Measurements from ENCODE around the gene USH2A. TPM values are rescaled to one million over a fixed set of nuclear protein-coding genes. Genes with fewer than 3 reads are reported as not detected.

Gene USH2A
- total RNA-seq, 4 donors from 2014 or later: under 0.01 TPM; not detected in 3

DNA sequence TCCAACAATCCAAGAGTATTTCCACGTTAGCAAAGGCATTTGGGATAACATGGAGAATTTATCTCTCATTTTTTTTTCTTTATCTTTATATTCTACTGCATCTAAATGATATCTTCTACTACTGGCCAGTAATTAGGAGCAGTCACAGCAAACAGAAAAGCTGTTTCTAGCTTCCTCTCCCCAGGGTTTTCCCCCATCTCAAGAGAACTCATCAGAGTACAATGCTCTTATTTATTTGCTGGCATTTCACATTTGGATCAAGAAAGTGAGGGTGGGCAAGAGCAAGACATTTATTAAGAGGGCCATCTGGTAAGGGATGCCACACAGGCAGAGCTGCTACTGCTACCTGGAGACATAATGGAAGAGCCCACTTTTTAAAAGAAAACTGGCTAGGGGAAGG is 368.2 kb downstream of the USH2A start:
- Histone ChIP-seq H3K36me3 (no peaks in the 10 kb centered on the region), H3K27me3 (no peaks in the 10 kb centered on the region), H3K27ac (no peak overlapping the region), H3K4me3 (no peak overlapping the region), H3K9me3 (no peaks in the 10 kb centered on the region), H3K4me1 (no peaks in the 10 kb centered on the region)
- DNase-seq: no peak
- intact Hi-C loops (cut with DNase I; ENCODE audit: low total_unique reads) (no loop called here), in situ Hi-C loops (cut with MboI; ENCODE audit: low pct_ligation_motif_present in 1 of 4, low pct_unique_long_range_greater_than_20kb in 1 of 4, low sequenced_read_pairs in 3 of 4) (no loop called here)
- 14 to 34% methylated on average over 1 of the region's 1 CpG for WGBS, 2 donors (ENCODE audit: low coverage in 1 of 2)
- TF ChIP-seq EP300 (IDR thresholded peaks at IDR 0.05; ENCODE audit: low read depth) (no peak), POLR2AphosphoS5 (IDR thresholded peaks at IDR 0.05) (no peak), POLR2A (IDR thresholded peaks at IDR 0.05) (no peak)
- TF ChIP-seq, protein P1, sequence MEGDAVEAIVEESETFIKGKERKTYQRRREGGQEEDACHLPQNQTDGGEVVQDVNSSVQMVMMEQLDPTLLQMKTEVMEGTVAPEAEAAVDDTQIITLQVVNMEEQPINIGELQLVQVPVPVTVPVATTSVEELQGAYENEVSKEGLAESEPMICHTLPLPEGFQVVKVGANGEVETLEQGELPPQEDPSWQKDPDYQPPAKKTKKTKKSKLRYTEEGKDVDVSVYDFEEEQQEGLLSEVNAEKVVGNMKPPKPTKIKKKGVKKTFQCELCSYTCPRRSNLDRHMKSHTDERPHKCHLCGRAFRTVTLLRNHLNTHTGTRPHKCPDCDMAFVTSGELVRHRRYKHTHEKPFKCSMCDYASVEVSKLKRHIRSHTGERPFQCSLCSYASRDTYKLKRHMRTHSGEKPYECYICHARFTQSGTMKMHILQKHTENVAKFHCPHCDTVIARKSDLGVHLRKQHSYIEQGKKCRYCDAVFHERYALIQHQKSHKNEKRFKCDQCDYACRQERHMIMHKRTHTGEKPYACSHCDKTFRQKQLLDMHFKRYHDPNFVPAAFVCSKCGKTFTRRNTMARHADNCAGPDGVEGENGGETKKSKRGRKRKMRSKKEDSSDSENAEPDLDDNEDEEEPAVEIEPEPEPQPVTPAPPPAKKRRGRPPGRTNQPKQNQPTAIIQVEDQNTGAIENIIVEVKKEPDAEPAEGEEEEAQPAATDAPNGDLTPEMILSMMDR (IDR thresholded peaks at IDR 0.05): no peak

DNA sequence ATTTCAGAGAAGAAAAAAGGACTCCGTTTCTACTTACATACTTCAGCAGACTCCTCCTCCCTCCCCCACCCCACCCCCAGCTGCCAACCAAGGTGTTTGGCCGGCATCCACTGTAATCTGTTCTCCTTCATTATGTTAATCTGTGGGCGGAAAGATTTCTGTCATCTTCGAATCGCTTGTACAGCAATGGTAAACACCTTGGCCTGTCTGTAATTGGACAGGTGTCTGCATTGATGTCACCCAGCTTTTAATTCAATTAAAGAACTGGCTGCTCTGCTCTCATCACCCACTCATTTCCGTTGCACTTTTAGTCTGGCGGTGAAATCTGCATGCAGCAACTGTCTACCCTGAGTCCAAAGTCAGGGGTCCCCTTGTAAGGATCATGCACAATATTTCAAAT is 368.6 kb downstream of the USH2A start:
- 57 to 58% methylated on average over 7 of the region's 7 CpGs for WGBS, 2 donors (ENCODE audit: low coverage in 1 of 2)
- DNase-seq: no peak
- H3K4me3 ChIP-seq: no peak overlapping the region

DNA sequence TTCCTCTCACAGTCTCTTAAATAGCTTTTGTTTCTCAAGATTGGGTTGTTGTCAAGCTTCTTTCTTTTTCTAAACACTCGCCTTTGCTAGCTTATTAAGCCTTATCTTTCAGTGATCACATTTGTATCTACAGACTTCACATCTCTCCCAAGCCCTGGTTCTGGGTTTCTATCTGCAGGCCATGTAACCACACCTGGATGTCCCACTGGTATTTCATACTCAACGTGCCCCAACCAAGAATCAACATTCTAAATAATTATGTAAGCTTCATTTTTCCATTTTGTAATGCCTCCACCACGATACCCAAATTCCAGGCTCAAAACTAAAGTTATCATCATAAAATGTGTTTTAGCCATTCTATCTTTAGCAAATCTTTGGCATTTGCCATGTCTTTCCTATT is 372.2 kb downstream of the USH2A start:
- no peak overlapping the region for H3K4me3 ChIP-seq
- no peak for TF ChIP-seq POLR2AphosphoS5 (IDR thresholded peaks at IDR 0.05)
- TF ChIP-seq POLR2A (IDR thresholded peaks at IDR 0.05): no peak
- TF ChIP-seq EP300 (IDR thresholded peaks at IDR 0.05; ENCODE audit: low read depth): no peak
- TF ChIP-seq, protein P1 (IDR thresholded peaks at IDR 0.05): no peak
- intact Hi-C loops (cut with DNase I; ENCODE audit: low total_unique reads) (no loop called here), in situ Hi-C loops (cut with MboI; ENCODE audit: low pct_ligation_motif_present in 1 of 4, low pct_unique_long_range_greater_than_20kb in 1 of 4, low sequenced_read_pairs in 3 of 4) (no loop called here)
- no peaks in the 10 kb centered on the region for H3K36me3 ChIP-seq
- H3K9me3 ChIP-seq: no peaks in the 10 kb centered on the region
- H3K27me3 ChIP-seq: no peaks in the 10 kb centered on the region
- no peaks in the 10 kb centered on the region for H3K4me1 ChIP-seq
- DNase-seq: no peak
- WGBS, 2 donors (ENCODE audit: low coverage in 1 of 2): 66 to 74% methylated on average over 3 of the region's 3 CpGs
- H3K27ac ChIP-seq: no peak overlapping the region

More for the DNA sequence above, 368.6 kb downstream of the USH2A start:
- intact Hi-C loops (cut with DNase I; ENCODE audit: low total_unique reads) (no loop called here), in situ Hi-C loops (cut with MboI; ENCODE audit: low pct_ligation_motif_present in 1 of 4, low pct_unique_long_range_greater_than_20kb in 1 of 4, low sequenced_read_pairs in 3 of 4) (no loop called here)
- Histone ChIP-seq H3K36me3 (no peaks in the 10 kb centered on the region), H3K4me1 (no peaks in the 10 kb centered on the region), H3K27ac (no peak overlapping the region), H3K27me3 (no peaks in the 10 kb centered on the region), H3K9me3 (no peaks in the 10 kb centered on the region)
- TF ChIP-seq POLR2A (IDR thresholded peaks at IDR 0.05): no peak
- no peak for TF ChIP-seq EP300 (IDR thresholded peaks at IDR 0.05; ENCODE audit: low read depth)

DNA sequence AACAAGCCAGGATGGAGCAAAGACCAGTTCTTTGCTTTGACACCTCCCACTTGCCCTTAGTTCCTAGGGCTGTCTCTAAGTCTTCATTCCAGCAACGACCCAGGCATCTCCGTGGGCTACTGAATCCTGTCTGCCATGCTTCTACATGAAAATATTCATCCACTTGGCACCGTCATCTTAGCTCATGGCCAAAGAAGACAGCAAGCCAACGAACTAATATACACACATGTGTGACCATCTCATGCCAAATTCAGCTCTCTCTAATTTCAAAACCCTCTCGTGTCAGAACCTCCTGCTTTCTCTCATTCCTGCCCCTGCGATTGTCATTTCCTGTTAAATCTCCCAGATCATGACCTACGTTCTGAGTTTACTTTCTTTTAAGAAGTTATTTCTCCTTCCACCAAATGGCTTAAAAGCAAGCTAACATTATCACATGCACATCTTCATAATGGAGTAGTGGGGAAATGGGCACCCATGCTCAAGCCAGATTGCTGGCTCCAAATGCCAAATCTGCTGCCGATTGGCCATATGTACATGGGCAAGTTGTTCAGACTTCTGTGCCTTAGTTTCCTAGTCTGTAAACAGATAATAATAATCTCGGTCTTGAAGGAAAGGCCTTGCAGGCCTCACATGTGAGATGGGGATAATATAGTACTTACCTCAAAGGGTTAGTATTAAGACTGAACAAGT is 373.4 kb downstream of the USH2A start:
- Histone ChIP-seq H3K27me3 (no peaks in the 10 kb centered on the region), H3K27ac (no peak overlapping the region), H3K4me1 (no peaks in the 10 kb centered on the region), H3K36me3 (no peaks in the 10 kb centered on the region), H3K4me3 (no peak overlapping the region), H3K9me3 (no peaks in the 10 kb centered on the region)
- TF ChIP-seq POLR2A (IDR thresholded peaks at IDR 0.05) (no peak), POLR2AphosphoS5 (IDR thresholded peaks at IDR 0.05) (no peak), EP300 (IDR thresholded peaks at IDR 0.05; ENCODE audit: low read depth) (no peak)
- TF ChIP-seq, protein P1 (IDR thresholded peaks at IDR 0.05): no peak
- in situ Hi-C loops (cut with MboI; ENCODE audit: low pct_ligation_motif_present in 1 of 4, low pct_unique_long_range_greater_than_20kb in 1 of 4, low sequenced_read_pairs in 3 of 4): no loop called here
- DNase-seq: no peak
- intact Hi-C loops (cut with DNase I; ENCODE audit: low total_unique reads): no loop called here
- WGBS, 2 donors (ENCODE audit: low coverage in 1 of 2): 64 to 72% methylated on average over 3 to 9 of the region's 9 CpGs

All from transverse colon (tissue), 4 donors.